Measurements from ENCODE around the gene HINT3. TPM values are rescaled to one million over a fixed set of nuclear protein-coding genes. Genes with fewer than 3 reads are reported as not detected.
A peak's percentile ranks its signal among the peaks of the same experiment; 100 is the strongest.

The HINT3 gene
- total and polyA plus RNA-seq, 2 of the 13 experiments (the other 11 are each of a cell fraction or from before 2014, with no cell fraction given), result 3.1 to 22.8 TPM

DNA sequence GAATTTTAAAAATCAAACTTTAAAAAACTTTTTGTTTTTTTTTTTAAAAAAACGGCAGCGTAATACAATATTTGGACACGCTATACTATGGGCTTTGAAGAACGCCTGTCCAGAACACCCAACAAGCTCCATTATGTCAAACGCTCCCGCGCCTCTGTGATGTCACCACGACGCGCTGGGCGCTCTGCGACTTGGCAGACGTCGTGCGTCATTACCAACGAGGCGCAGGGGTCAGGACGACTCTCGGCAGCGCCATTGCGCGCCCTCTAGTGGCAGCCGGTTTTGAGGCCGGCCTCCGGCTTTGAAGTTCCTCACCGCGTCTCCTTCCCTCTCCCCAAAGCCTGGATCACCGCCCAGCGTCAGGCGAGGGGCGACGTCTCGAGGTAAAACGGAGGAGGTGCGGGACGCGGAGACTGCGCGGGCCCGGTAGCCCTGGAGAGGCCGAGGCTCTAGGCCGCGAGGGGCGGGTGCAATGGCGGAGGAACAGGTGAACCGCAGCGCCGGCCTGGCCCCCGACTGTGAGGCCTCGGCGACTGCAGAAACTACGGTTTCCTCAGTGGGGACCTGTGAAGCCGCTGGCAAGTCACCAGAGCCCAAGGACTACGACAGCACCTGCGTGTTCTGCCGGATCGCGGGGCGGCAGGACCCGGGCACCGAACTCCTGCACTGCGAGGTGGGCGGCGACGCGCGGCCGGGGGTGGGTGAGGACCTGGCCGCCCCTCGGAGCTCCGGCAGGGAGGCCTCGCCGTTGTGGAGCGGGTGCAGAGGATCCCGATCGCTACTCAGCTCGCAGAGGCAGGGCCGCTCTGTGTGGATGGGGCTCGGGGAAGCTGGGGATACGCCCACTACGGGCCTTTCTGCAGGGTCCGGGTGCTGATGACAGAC lies at the start of gene HINT3 (continued):
- TF ChIP-seq ZNF510 (CRISPR knock-in tag; IDR thresholded peaks at IDR 0.05; ENCODE audit: low read depth), result no peak
- TF ChIP-seq, protein P1, sequence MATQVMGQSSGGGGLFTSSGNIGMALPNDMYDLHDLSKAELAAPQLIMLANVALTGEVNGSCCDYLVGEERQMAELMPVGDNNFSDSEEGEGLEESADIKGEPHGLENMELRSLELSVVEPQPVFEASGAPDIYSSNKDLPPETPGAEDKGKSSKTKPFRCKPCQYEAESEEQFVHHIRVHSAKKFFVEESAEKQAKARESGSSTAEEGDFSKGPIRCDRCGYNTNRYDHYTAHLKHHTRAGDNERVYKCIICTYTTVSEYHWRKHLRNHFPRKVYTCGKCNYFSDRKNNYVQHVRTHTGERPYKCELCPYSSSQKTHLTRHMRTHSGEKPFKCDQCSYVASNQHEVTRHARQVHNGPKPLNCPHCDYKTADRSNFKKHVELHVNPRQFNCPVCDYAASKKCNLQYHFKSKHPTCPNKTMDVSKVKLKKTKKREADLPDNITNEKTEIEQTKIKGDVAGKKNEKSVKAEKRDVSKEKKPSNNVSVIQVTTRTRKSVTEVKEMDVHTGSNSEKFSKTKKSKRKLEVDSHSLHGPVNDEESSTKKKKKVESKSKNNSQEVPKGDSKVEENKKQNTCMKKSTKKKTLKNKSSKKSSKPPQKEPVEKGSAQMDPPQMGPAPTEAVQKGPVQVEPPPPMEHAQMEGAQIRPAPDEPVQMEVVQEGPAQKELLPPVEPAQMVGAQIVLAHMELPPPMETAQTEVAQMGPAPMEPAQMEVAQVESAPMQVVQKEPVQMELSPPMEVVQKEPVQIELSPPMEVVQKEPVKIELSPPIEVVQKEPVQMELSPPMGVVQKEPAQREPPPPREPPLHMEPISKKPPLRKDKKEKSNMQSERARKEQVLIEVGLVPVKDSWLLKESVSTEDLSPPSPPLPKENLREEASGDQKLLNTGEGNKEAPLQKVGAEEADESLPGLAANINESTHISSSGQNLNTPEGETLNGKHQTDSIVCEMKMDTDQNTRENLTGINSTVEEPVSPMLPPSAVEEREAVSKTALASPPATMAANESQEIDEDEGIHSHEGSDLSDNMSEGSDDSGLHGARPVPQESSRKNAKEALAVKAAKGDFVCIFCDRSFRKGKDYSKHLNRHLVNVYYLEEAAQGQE (IDR thresholded peaks at IDR 0.05; ENCODE audit: borderline replicate concordance in 1 of 2, low read depth in 1 of 2, low read length in 2 of 2), result peak in 1 of 2 experiments; percentile 63; a peak in 1 of 4 replicates
- TF ChIP-seq MED13 (CRISPR knock-in tag; IDR thresholded peaks at IDR 0.05), result peak; percentile 75; the same call in 1 of the 2 replicates
- no peak for TF ChIP-seq MAFG (CRISPR knock-in tag; IDR thresholded peaks at IDR 0.05)
- no peak for TF ChIP-seq ZNF260 (CRISPR knock-in tag; IDR thresholded peaks at IDR 0.05; ENCODE audit: borderline replicate concordance, low read depth)
- no peak for TF ChIP-seq ZNF720 (CRISPR knock-in tag; IDR thresholded peaks at IDR 0.05)
- peak; percentile 75 for TF ChIP-seq CEBPG (CRISPR knock-in tag; IDR thresholded peaks at IDR 0.05)
- peak; percentile 77 for TF ChIP-seq ZNF263 (CRISPR knock-in tag; IDR thresholded peaks at IDR 0.05)
- TF ChIP-seq PHF8 (CRISPR knock-in tag; IDR thresholded peaks at IDR 0.05), result peak; percentile 100
- TF ChIP-seq ZBTB8A (CRISPR knock-in tag; IDR thresholded peaks at IDR 0.05; ENCODE audit: borderline replicate concordance, low read depth), result peak; percentile 69; the same call in 1 of the 2 replicates
- TF ChIP-seq REPIN1 (CRISPR knock-in tag; IDR thresholded peaks at IDR 0.05; ENCODE audit: borderline replicate concordance, low read depth), result peak; percentile 99
- peak; percentile 67 for TF ChIP-seq SOX5 (CRISPR knock-in tag; IDR thresholded peaks at IDR 0.05; ENCODE audit: borderline replicate concordance)
- TF ChIP-seq, protein P2, sequence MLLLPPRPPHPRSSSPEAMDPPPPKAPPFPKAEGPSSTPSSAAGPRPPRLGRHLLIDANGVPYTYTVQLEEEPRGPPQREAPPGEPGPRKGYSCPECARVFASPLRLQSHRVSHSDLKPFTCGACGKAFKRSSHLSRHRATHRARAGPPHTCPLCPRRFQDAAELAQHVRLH (CRISPR knock-in tag; IDR thresholded peaks at IDR 0.05; ENCODE audit: borderline replicate concordance, low read depth), result peak; percentile 98
- TF ChIP-seq EZH2 (conservative IDR thresholded peaks at IDR 0.05; ENCODE audit: low read depth, low read length), result no peak
- peak; percentile 91 for TF ChIP-seq SMYD3 (CRISPR knock-in tag; IDR thresholded peaks at IDR 0.05)
- TF ChIP-seq, protein P3, sequence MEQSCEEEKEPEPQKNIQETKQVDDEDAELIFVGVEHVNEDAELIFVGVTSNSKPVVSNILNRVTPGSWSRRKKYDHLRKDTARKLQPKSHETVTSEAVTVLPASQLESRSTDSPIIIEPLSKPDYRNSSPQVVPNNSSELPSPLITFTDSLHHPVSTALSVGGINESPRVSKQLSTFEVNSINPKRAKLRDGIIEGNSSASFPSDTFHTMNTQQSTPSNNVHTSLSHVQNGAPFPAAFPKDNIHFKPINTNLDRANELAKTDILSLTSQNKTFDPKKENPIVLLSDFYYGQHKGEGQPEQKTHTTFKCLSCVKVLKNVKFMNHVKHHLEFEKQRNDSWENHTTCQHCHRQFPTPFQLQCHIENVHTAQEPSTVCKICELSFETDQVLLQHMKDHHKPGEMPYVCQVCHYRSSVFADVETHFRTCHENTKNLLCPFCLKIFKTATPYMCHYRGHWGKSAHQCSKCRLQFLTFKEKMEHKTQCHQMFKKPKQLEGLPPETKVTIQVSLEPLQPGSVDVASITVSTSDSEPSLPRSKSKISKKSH (CRISPR knock-in tag; IDR thresholded peaks at IDR 0.05; ENCODE audit: borderline replicate concordance), result peak; percentile 98
- TF ChIP-seq JUND (CRISPR knock-in tag; IDR thresholded peaks at IDR 0.05), result peak; percentile 80; the same call in 1 of the 2 replicates
- 0 out of 2 replicates have a peak, but pooled peaks have one; percentile 25 for TF ChIP-seq ZKSCAN5 (CRISPR knock-in tag; IDR thresholded peaks at IDR 0.05)
- TF ChIP-seq, protein P4, sequence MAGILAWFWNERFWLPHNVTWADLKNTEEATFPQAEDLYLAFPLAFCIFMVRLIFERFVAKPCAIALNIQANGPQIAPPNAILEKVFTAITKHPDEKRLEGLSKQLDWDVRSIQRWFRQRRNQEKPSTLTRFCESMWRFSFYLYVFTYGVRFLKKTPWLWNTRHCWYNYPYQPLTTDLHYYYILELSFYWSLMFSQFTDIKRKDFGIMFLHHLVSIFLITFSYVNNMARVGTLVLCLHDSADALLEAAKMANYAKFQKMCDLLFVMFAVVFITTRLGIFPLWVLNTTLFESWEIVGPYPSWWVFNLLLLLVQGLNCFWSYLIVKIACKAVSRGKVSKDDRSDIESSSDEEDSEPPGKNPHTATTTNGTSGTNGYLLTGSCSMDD (CRISPR knock-in tag; IDR thresholded peaks at IDR 0.05), result peak; percentile 55; the same call in 1 of the 2 replicates
- peak; percentile 10; the same call in 1 of the 2 replicates for TF ChIP-seq LCORL (IDR thresholded peaks at IDR 0.05)
- peak; percentile 92 for TF ChIP-seq LCORL (CRISPR knock-in tag; IDR thresholded peaks at IDR 0.05)
- TF ChIP-seq SAFB2 (CRISPR knock-in tag; IDR thresholded peaks at IDR 0.05; ENCODE audit: borderline replicate concordance, low read depth), result peak; percentile 94
